Measurements from ENCODE around the gene ZFAND3. TPM values are rescaled to one million over a fixed set of nuclear protein-coding genes. Genes with fewer than 3 reads are reported as not detected.

ZFAND3 gene
- total RNA-seq, 1 experiment from 2014 or later: 47.2 TPM

DNA sequence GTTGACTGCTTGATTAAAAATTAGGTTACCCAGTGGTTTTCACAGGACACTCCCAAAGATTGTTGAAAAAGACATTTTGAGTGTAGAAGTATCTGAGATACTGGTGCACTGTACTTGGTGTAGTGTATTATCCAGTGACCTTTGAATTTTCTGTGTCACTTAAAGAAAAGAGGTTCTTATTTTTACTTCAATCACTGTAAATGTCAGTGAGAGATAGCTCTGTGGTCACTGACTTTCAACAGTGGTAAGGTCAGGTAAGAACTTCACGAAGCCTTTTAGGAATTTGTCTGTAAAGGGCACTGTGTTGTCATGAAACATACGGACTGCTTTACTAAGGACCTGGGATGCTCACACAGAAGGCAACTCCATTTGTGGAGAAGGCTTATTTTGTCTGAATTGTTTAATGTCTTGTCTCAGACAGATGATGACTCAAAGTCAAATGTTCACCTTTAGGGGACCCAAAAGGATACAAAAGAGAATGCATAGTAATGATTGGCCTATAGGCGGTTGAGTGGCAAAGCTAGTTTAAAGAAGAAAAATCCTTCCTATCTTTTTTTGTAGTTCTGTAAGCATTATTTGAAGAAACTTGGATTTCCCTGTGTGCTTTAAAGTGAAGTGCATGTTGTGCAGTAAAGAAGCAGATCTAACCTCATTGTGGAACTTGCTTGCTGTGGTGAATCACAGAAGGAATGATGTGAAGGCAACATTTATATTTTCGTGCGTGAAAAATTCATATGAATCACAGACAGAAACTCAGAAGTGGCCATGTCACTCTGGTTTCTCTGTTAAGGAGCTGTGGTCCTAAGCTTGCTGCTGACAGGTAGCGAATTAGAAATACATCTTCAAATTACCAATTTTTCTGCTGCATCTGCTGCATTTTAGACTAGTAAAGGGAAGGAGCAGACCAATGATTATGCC lies 47.3 kb downstream of the ZFAND3 start:
- no TSS peak for BruUV-seq (replicated peaks)
- Histone ChIP-seq H3K4me3 (replicated peaks in 1 of 2; ENCODE audit: low read depth in 1 of 2, low read length in 2 of 2) (no peak overlapping the region), H3K9ac (ENCODE audit: low read length) (no peak overlapping the region), H3K36me3 (ENCODE audit: control insufficient read depth in 1 of 2, insufficient read depth in 2 of 2, low read length in 2 of 2) (no peaks in the 10 kb centered on the region), H3K27ac (ENCODE audit: low read depth, low read length) (no peak overlapping the region), H3K79me2 (ENCODE audit: insufficient read depth, low read length) (peaks cover 91% of the 10 kb centered on the region), H3K9me3 (ENCODE audit: control insufficient read depth in 1 of 2, insufficient read depth in 1 of 2, low read depth in 1 of 2, low read length in 2 of 2) (no peaks in the 10 kb centered on the region), H3K9me2 (ENCODE audit: insufficient read depth) (no peaks in the 10 kb centered on the region), H4K20me1 (ENCODE audit: insufficient read depth) (peaks cover 6% of the 10 kb centered on the region; the same call in 1 of the 2 replicates), H2AFZ (ENCODE audit: low read depth, low read length, poor library complexity, severe bottlenecking) (no peak overlapping the region), H3K27me3 (ENCODE audit: insufficient read depth, low read length) (no peaks in the 10 kb centered on the region), H3K4me2 (ENCODE audit: low read length) (no peak overlapping the region), H3K4me1 (ENCODE audit: control insufficient read depth in 1 of 2, insufficient read depth in 2 of 2, low read length in 2 of 2) (peaks cover 9 to 25% of the 10 kb centered on the region in 2 experiments)
- intact Hi-C loops (cut with micrococcal nuclease): no loop called here
- TF ChIP-seq TCF7L2 (IDR thresholded peaks at IDR 0.05; ENCODE audit: borderline replicate concordance, extremely low read depth, insufficient read depth, insufficient read length): no peak
- no peak for TF ChIP-seq SRF (IDR thresholded peaks at IDR 0.05; ENCODE audit: low read depth)
- no peak for TF ChIP-seq CEBPB (IDR thresholded peaks at IDR 0.05; ENCODE audit: low read depth)
- TF ChIP-seq ZFX (IDR thresholded peaks at IDR 0.05): no peak
- TF ChIP-seq, protein P1, sequence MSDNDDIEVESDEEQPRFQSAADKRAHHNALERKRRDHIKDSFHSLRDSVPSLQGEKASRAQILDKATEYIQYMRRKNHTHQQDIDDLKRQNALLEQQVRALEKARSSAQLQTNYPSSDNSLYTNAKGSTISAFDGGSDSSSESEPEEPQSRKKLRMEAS (IDR thresholded peaks at IDR 0.05): no peak
- TF ChIP-seq POLR2A (IDR thresholded peaks at IDR 0.05; ENCODE audit: borderline replicate concordance, extremely low read depth, insufficient read depth, insufficient read length): no peak
- no peak for TF ChIP-seq RAD21 (IDR thresholded peaks at IDR 0.05; ENCODE audit: low read depth)
- TF ChIP-seq, protein P2, sequence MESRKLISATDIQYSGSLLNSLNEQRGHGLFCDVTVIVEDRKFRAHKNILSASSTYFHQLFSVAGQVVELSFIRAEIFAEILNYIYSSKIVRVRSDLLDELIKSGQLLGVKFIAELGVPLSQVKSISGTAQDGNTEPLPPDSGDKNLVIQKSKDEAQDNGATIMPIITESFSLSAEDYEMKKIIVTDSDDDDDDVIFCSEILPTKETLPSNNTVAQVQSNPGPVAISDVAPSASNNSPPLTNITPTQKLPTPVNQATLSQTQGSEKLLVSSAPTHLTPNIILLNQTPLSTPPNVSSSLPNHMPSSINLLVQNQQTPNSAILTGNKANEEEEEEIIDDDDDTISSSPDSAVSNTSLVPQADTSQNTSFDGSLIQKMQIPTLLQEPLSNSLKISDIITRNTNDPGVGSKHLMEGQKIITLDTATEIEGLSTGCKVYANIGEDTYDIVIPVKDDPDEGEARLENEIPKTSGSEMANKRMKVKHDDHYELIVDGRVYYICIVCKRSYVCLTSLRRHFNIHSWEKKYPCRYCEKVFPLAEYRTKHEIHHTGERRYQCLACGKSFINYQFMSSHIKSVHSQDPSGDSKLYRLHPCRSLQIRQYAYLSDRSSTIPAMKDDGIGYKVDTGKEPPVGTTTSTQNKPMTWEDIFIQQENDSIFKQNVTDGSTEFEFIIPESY (IDR thresholded peaks at IDR 0.05; ENCODE audit: extremely low read depth, insufficient replicate concordance, low read length): no peak
- TF ChIP-seq EGR1 (IDR thresholded peaks at IDR 0.05; ENCODE audit: low read depth): no peak
- no peak for TF ChIP-seq EZH2 (IDR thresholded peaks at IDR 0.05)
- TF ChIP-seq POLR2AphosphoS5 (IDR thresholded peaks at IDR 0.05; ENCODE audit: low read depth, low read length): no peak
- no peak for TF ChIP-seq EZH2phosphoT487 (IDR thresholded peaks at IDR 0.05; ENCODE audit: borderline replicate concordance)
- no peak for TF ChIP-seq SIN3A (IDR thresholded peaks at IDR 0.05; ENCODE audit: low read depth)
- TF ChIP-seq ZNF274 (IDR thresholded peaks at IDR 0.05; ENCODE audit: low read depth, low read length): no peak
- TF ChIP-seq SP1 (IDR thresholded peaks at IDR 0.05; ENCODE audit: low read depth): no peak
- TF ChIP-seq YY1 (IDR thresholded peaks at IDR 0.05; ENCODE audit: extremely low read depth, insufficient replicate concordance, low read depth, low read length): no peak
- no peak for TF ChIP-seq CBX3 (IDR thresholded peaks at IDR 0.05; ENCODE audit: low read depth)
- TF ChIP-seq, protein P3, sequence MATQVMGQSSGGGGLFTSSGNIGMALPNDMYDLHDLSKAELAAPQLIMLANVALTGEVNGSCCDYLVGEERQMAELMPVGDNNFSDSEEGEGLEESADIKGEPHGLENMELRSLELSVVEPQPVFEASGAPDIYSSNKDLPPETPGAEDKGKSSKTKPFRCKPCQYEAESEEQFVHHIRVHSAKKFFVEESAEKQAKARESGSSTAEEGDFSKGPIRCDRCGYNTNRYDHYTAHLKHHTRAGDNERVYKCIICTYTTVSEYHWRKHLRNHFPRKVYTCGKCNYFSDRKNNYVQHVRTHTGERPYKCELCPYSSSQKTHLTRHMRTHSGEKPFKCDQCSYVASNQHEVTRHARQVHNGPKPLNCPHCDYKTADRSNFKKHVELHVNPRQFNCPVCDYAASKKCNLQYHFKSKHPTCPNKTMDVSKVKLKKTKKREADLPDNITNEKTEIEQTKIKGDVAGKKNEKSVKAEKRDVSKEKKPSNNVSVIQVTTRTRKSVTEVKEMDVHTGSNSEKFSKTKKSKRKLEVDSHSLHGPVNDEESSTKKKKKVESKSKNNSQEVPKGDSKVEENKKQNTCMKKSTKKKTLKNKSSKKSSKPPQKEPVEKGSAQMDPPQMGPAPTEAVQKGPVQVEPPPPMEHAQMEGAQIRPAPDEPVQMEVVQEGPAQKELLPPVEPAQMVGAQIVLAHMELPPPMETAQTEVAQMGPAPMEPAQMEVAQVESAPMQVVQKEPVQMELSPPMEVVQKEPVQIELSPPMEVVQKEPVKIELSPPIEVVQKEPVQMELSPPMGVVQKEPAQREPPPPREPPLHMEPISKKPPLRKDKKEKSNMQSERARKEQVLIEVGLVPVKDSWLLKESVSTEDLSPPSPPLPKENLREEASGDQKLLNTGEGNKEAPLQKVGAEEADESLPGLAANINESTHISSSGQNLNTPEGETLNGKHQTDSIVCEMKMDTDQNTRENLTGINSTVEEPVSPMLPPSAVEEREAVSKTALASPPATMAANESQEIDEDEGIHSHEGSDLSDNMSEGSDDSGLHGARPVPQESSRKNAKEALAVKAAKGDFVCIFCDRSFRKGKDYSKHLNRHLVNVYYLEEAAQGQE (IDR thresholded peaks at IDR 0.05; ENCODE audit: low read depth): no peak
- DNase-seq (ENCODE audit: low read depth, low spot score): no peak
- ChIA-PET RAD21 (ENCODE audit: low non-redundant PET in 1 of 2, low total read pairs in 2 of 2, uncharacterized antibody in 2 of 2, unreplicated experiment in 2 of 2) (no interaction called here), CTCF (no interaction called here), POLR2A (no interaction called here)
- no peak for ATAC-seq
